Sigmoid colon (tissue), 7 donors: Measurements from ENCODE around the gene SCAPER. TPM values are rescaled to one million over a fixed set of nuclear protein-coding genes. Genes with fewer than 3 reads are reported as not detected.
A peak's percentile ranks its signal among the peaks of the same experiment; 100 is the strongest.

ENCODE experiments used
- DNase-seq: peaks from one replicate; pipeline ENCODE4 v3.0.0-alpha.2; 2019
- H3K27ac ChIP-seq, 4 donors: fragments of 200-600 bp; sonication (generic); one replicate each; pipeline ENCODE4 v1.5.1; 2016 to 2019; ENCODE audit warnings: mild to moderate bottlenecking in 1 of 4
- H3K27me3 ChIP-seq, 3 donors: fragments of 200-600 bp; sonication (generic); one replicate each; pipeline ENCODE4 v1.5.1; 2019; ENCODE audit warnings: mild to moderate bottlenecking in 1 of 3
- H3K36me3 ChIP-seq, 4 donors: fragments of 200-600 bp; sonication (generic); one replicate each; pipeline ENCODE4 v1.5.1; 2016 to 2019
- H3K4me1 ChIP-seq, 4 donors: fragments of 200-600 bp; sonication (generic); one replicate each; pipeline ENCODE4 v1.5.1; 2017 to 2019
- H3K4me3 ChIP-seq, 4 donors: fragments of 200-600 bp; sonication (generic); one replicate each; pipeline ENCODE4 v1.5.1; 2017 to 2019; ENCODE audit warnings: mild to moderate bottlenecking in 2 of 4, moderate library complexity in 1 of 4
- H3K9me3 ChIP-seq, 4 donors: fragments of 200-600 bp in 3 of 4; sonication (generic) in 3 of 4; one replicate each; pipeline versions ENCODE4 v1.5.1 to v1.6.1; 2013 to 2019
- EP300 ChIP-seq, 4 donors: sonication (generic); formaldehyde crosslinking; IDR thresholded peaks; one replicate each; pipeline ENCODE4 v1.6.1; 2017; ENCODE audit warnings: antibody characterized with exemption in 4 of 4
- POLR2A ChIP-seq, 2 donors: fragments of 450-650 bp; IDR thresholded peaks; one replicate each; pipeline ENCODE4 v1.6.1; 2016; ENCODE audit warnings: antibody characterized with exemption in 2 of 2, mild to moderate bottlenecking in 2 of 2, moderate library complexity in 2 of 2
- POLR2AphosphoS5 ChIP-seq, 4 donors: sonication (generic); formaldehyde crosslinking; IDR thresholded peaks; one replicate each; pipeline ENCODE4 v1.6.1; 2017; ENCODE audit warnings: antibody characterized with exemption in 4 of 4
- WGBS, 2 donors: extraction: QIAGEN DNeasy Blood & Tissue Kit; methylation state at CpG; one replicate each; pipeline ENCODE4 v1.1.7; 2013; 5-methylcytosine and 5-hydroxymethylcytosine counted together
- intact Hi-C: fragments of 100-400 bp; cut with DNase I; formaldehyde crosslinking; loops from one replicate; pipeline ENCODE4 v1.15.1; 2023
- polyA plus RNA-seq, 3 donors: library from polyadenylated mRNA; stranded (reverse); fragments of 200-250 nt; gene quantifications; one replicate each; pipeline ENCODE4 v1.2.3, GENCODE V29; 2013
- total RNA-seq, 4 donors: library from RNA; depleted of rRNA; stranded (reverse); fragments of >200 nt; gene quantifications; one replicate each; pipeline ENCODE4 v1.1.0, GENCODE V29; 2016
- TF ChIP-seq, protein P1 (sequence below), 4 experiments: fragments of 450-650 bp in 3 of 4; fragments of 200-600 bp in 1 of 4; IDR thresholded peaks; one replicate each; pipeline ENCODE4 v1.5.1; 2016 to 2019; ENCODE audit warnings: antibody characterized with exemption in 4 of 4, mild to moderate bottlenecking in 3 of 4, moderate library complexity in 2 of 4
- donor health status: healthy with polysubstance abuse.
- donor health status: Bipolar disorder and iron deficiency.
- donor health status: healthy.

SCAPER gene
- total and polyA plus RNA-seq, 7 donors = 5.3 to 40.7 (median 22.5) TPM

DNA sequence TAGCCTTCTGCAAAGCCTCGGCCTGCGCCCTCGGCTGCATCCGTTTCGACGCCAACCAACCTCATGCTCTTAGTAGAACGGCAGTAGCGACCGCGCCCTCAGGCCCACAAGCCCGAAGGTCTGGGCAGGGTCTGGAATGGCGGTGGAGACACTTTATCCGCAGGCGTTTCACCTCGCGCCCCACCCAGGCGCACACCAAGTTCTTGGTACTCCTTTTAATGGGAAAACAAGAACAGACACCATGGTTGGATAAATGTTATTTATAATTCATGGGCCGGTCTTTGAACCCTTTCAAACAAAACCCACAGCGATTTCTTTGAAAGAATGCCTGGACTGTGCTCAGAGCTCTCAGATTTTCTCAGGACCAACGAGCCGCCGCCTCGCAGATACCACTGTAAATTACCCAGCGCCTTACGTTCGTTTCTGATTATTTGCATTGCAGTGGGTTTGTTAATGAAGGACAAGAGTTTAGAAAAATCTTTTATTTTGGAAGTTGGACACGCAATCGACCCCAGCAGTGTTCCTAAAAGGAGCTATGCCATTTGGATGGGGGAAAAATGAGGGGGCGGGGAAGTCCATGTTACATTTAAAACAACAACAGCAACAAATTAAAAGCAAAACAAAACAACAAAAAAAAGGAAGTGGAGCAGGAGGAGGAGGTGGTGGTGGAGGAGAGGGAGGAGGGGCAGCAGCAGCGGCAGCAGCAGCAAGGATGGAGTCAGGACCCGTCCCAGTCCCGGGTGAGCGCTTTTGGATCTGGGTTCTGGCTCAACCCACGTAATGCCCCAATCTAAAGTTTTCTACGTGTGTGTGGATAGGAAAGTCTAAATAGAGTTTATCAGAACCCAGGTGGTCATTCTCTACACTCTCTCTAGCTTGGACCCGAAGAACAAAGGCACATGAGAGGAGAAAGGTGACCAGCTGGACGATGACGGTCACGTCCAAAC, 569.6 kb downstream of the SCAPER start:
- H3K27ac ChIP-seq = peak overlapping the region; percentile 50 to 75 (median 59)
- H3K4me3 ChIP-seq = peak overlapping the region in 3 of 4 donors; percentile 39 to 50 (median 45)
- intact Hi-C loops = loop anchor here (1.0 kb wide), 1 partner anchor 24 kb away; the partner anchor contains the start of gene ETFA
- H3K9me3 ChIP-seq = no peaks in the 10 kb centered on the region
- TF ChIP-seq EP300 (IDR thresholded peaks at IDR 0.05) = no peak
- peak in 1 of 4 donors; percentile 22 for TF ChIP-seq POLR2AphosphoS5 (IDR thresholded peaks at IDR 0.05)
- H3K27me3 ChIP-seq = peaks cover 43 to 75% (median 67%) of the 10 kb centered on the region in 3 donors
- peak; percentile 68 for DNase-seq
- peaks cover 0 to 45% (median 34%) of the 10 kb centered on the region in 4 donors for H3K4me1 ChIP-seq
- H3K36me3 ChIP-seq = no peaks in the 10 kb centered on the region
- WGBS, 2 donors = 6 to 8% methylated on average over 39 of the region's 39 CpGs

DNA sequence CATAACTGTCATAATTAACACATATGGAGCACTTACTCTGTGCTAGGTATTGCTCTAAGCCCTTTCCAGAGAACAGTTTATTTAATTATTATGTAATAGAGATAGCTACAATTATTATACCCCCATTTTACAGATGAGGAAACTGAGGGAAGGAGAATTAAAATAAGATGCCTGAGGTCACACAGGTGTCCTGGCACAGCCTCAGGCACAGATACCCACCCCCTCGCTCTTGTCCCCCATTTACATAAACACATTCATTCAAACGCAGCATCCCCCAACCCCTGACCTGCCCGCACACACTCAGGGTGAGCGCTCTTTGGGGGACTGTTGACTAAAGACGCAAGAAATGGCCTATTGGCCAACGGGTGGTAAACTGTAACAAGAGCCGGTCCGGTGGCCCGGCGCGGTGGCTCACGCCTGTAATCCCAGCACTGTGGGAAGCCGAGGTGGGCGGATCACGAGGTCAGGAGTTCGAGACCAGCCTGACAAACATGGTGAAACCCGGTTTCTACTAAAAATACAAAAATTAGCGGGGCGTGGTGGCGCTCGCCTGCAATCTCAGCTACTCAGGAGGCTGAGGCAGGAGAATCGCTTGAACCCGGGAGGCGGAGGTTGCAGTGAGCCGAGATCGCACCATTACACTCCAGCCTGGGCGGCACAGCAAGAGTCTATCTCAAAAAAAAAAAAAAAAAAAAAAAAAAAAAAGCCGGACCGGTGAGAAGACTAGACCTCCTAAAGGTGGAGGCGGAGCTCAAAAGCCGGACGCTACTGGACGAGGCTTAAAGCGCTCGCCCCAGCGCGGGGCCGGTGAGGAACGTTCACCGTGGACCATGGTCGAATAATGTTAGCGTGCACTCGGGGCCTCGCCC, 570.5 kb downstream of the SCAPER start:
- H3K4me1 ChIP-seq = peaks cover 0 to 36% (median 25%) of the 10 kb centered on the region in 4 donors
- TF ChIP-seq EP300 (IDR thresholded peaks at IDR 0.05) (no peak), POLR2AphosphoS5 (IDR thresholded peaks at IDR 0.05) (no peak), POLR2A (IDR thresholded peaks at IDR 0.05) (no peak)
- TF ChIP-seq, protein P1, sequence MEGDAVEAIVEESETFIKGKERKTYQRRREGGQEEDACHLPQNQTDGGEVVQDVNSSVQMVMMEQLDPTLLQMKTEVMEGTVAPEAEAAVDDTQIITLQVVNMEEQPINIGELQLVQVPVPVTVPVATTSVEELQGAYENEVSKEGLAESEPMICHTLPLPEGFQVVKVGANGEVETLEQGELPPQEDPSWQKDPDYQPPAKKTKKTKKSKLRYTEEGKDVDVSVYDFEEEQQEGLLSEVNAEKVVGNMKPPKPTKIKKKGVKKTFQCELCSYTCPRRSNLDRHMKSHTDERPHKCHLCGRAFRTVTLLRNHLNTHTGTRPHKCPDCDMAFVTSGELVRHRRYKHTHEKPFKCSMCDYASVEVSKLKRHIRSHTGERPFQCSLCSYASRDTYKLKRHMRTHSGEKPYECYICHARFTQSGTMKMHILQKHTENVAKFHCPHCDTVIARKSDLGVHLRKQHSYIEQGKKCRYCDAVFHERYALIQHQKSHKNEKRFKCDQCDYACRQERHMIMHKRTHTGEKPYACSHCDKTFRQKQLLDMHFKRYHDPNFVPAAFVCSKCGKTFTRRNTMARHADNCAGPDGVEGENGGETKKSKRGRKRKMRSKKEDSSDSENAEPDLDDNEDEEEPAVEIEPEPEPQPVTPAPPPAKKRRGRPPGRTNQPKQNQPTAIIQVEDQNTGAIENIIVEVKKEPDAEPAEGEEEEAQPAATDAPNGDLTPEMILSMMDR (IDR thresholded peaks at IDR 0.05) = no peak
- H3K27ac ChIP-seq = peak overlapping the region; percentile 50 to 75 (median 59)

DNA sequence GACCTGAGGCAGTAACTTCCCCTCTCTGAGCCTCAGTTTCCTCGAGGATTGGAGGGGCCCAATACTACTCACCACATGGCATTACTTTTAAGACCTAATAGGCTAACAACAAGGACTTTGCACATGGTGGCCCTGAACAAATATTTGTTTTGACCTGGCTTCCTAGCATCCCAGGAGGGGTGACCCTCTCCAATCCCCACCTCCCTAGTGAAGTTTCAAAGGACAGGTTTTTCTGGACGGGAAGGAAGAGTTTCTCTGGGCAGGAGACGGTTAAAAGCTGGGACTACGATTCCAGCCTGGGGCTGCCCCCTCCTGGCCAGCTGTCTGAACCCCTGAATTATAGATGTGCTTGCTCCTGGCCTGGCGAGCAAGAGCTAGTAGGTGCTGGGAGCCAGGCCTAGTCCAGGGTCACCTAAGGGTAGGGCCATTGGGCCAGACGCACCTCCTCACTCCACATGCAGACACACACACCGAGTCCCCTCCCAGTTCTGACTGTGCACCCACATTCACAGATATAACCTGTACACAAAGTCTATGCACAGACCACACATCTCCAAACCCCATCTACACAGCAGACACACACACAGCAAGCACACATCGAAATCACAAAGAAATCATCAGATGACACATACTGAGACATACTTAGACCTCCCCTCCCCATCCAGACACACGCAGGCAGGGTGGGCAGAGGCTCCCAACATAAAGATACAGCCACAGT, 571.3 kb downstream of the SCAPER start:
- WGBS, 2 donors = 25 to 56% methylated on average over 9 of the region's 9 CpGs
- TF ChIP-seq EP300 (IDR thresholded peaks at IDR 0.05) (no peak), POLR2AphosphoS5 (IDR thresholded peaks at IDR 0.05) (no peak), POLR2A (IDR thresholded peaks at IDR 0.05) (no peak)
- TF ChIP-seq, protein P1 (IDR thresholded peaks at IDR 0.05) = no peak
- intact Hi-C loops = loop anchor here (5.0 kb wide), 1 partner anchor 142 kb away; no protein-coding TSS in a partner anchor
- Histone ChIP-seq H3K4me3 (no peak overlapping the region), H3K4me1 (peaks cover 0 to 33% (median 22%) of the 10 kb centered on the region in 4 donors), H3K27me3 (peaks cover 30 to 62% (median 50%) of the 10 kb centered on the region in 3 donors), H3K9me3 (no peaks in the 10 kb centered on the region), H3K27ac (no peak overlapping the region), H3K36me3 (no peaks in the 10 kb centered on the region)
- no peak for DNase-seq

More for the DNA sequence above, 570.5 kb downstream of the SCAPER start:
- Histone ChIP-seq H3K4me3 (peak overlapping the region in 1 of 4 donors; percentile 45), H3K36me3 (no peaks in the 10 kb centered on the region), H3K9me3 (no peaks in the 10 kb centered on the region), H3K27me3 (peaks cover 37 to 67% (median 58%) of the 10 kb centered on the region in 3 donors)
- WGBS, 2 donors = 25 to 36% methylated on average over 44 of the region's 44 CpGs
- no peak for DNase-seq
- intact Hi-C loops = loop anchor here (5.0 kb wide), 1 partner anchor 142 kb away; no protein-coding TSS in a partner anchor

DNA sequence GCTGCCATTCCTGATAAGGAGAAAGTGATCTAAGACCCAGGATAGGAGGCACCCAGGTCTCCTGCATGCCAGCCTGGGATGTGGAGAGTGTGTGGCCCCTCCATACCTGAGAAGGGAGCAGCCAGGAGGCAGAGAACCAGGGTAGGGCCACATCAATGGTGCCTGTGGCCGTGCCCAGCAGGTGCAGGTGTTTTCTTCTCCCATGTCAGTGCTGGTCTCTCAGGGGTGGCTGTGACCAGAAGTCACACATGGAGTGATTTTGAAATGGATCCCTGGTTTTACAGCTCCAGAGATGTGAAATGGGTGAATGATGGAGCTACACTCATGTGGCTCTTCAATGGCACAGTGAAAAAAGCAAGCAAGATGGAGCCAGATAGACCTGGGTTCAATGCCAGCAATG, 571.8 kb downstream of the SCAPER start:
- H3K4me3 ChIP-seq = no peak overlapping the region
- intact Hi-C loops = loop anchor here (5.0 kb wide), 1 partner anchor 141 kb away; no protein-coding TSS in a partner anchor
- WGBS, 2 donors = 76 to 94% methylated on average over 1 of the region's 1 CpG
- no peaks in the 10 kb centered on the region for H3K36me3 ChIP-seq
- H3K27me3 ChIP-seq = peaks cover 26 to 56% (median 45%) of the 10 kb centered on the region in 3 donors
- TF ChIP-seq, protein P1 (IDR thresholded peaks at IDR 0.05) = no peak
- TF ChIP-seq POLR2A (IDR thresholded peaks at IDR 0.05) (no peak), POLR2AphosphoS5 (IDR thresholded peaks at IDR 0.05) (no peak), EP300 (IDR thresholded peaks at IDR 0.05) (no peak)
- H3K9me3 ChIP-seq = no peaks in the 10 kb centered on the region
- no peak for DNase-seq
- no peak overlapping the region for H3K27ac ChIP-seq
- peaks cover 0 to 33% (median 21%) of the 10 kb centered on the region in 4 donors for H3K4me1 ChIP-seq
